K562 (cell line): ENCODE results near the gene PHLDA3. TPM values are rescaled to one million over a fixed set of nuclear protein-coding genes. Genes with fewer than 3 reads are reported as not detected.

ENCODE experiments used
- ATF1 ChIP-seq, 2 experiments: fragments of 450-650 bp in 1 of 2; IDR thresholded peaks; 2 replicates each; pipeline ENCODE4 v1.6.1; 2016; ENCODE audit warnings: missing compliant biosample characterization in 1 of 2, missing genetic modification characterization in 1 of 2
- BMI1 ChIP-seq: fragments of 150-350 bp; IDR thresholded peaks from 2 replicates; pipeline ENCODE4 v1.6.1; 2014; ENCODE audit warnings: low read length
- CBX3 ChIP-seq, 2 experiments: IDR thresholded peaks; 1 replicate in 1 of 2; 2 replicates in 1 of 2; pipeline ENCODE4 v1.6.1; 2012; ENCODE audit warnings: inconsistent platforms in 2 of 2, low read length in 2 of 2, borderline replicate concordance in 1 of 2, control low read depth in 1 of 2
- CREB1 ChIP-seq, 2 experiments: sonication (generic) in 1 of 2; formaldehyde crosslinking in 1 of 2; IDR thresholded peaks; 2 replicates each; pipeline versions ENCODE4 v1.6.1 to v1.8.0; 2012 to 2022; ENCODE audit warnings: inconsistent platforms in 1 of 2, mild to moderate bottlenecking in 1 of 2, missing genetic modification reagents in 1 of 2, moderate library complexity in 1 of 2
- CREM ChIP-seq: IDR thresholded peaks from 2 replicates; pipeline ENCODE4 v1.6.1; 2014; ENCODE audit warnings: antibody characterized with exemption, low read depth
- E2F5 ChIP-seq: sonication (generic); formaldehyde crosslinking; IDR thresholded peaks from 2 replicates; pipeline ENCODE4 v1.8.0; 2022; ENCODE audit warnings: mild to moderate bottlenecking, missing genetic modification reagents
- ETS2 ChIP-seq: IDR thresholded peaks from 2 replicates; pipeline ENCODE4 v1.6.1; 2016; ENCODE audit warnings: borderline replicate concordance, missing genetic modification characterization, mild to moderate bottlenecking, moderate library complexity, missing compliant biosample characterization; ENCODE audit not compliant: poor library complexity, severe bottlenecking
- FOXJ3 ChIP-seq: sonication (generic); formaldehyde crosslinking; IDR thresholded peaks from 2 replicates; pipeline ENCODE4 v1.4.0; 2020; ENCODE audit warnings: mild to moderate bottlenecking, missing genetic modification reagents
- FOXK1 ChIP-seq: sonication (generic); formaldehyde crosslinking; IDR thresholded peaks from 2 replicates; pipeline ENCODE4 v1.8.0; 2022; ENCODE audit warnings: missing genetic modification reagents, mild to moderate bottlenecking, borderline replicate concordance
- GTF2E2 ChIP-seq: fragments of 200-800 bp; sonication (Bioruptor generic); IDR thresholded peaks from 2 replicates; pipeline ENCODE4 v1.6.1; 2016; ENCODE audit warnings: missing genetic modification characterization, missing compliant biosample characterization
- RAD21 ChIP-seq, 2 experiments: fragments of 250-450 bp in 1 of 2; fragments of 450-650 bp in 1 of 2; sonication (Bioruptor Pico) in 1 of 2; formaldehyde crosslinking in 1 of 2; IDR thresholded peaks in 1 of 2; conservative IDR thresholded peaks in 1 of 2; 2 replicates each; pipeline versions ENCODE4 v1.4.0 to v1.8.0; 2020 to 2022; ENCODE audit warnings: mild to moderate bottlenecking in 2 of 2, moderate library complexity in 1 of 2
- SMARCC2 ChIP-seq: fragments of 450-650 bp; IDR thresholded peaks from 2 replicates; pipeline ENCODE4 v1.6.1; 2017; ENCODE audit warnings: antibody characterized with exemption, moderate library complexity, mild to moderate bottlenecking, low read depth
- STAT5A ChIP-seq: IDR thresholded peaks from 2 replicates; pipeline ENCODE4 v1.6.1; 2012; ENCODE audit warnings: low read length, inconsistent platforms, borderline replicate concordance
- WHSC1 ChIP-seq: IDR thresholded peaks from one replicate; pipeline ENCODE4 v1.6.1; 2012; ENCODE audit warnings: low read length, control low read depth, inconsistent platforms
- ZEB2 ChIP-seq: fragments of 450-650 bp; IDR thresholded peaks from 2 replicates; pipeline ENCODE4 v1.6.1; 2016
- ZFX ChIP-seq: sonication (generic); formaldehyde crosslinking; IDR thresholded peaks from 2 replicates; pipeline ENCODE4 v1.8.0; 2022; ENCODE audit warnings: mild to moderate bottlenecking, missing genetic modification reagents, moderate library complexity
- ZKSCAN3 ChIP-seq: fragments of 250-450 bp; sonication (Bioruptor Pico); IDR thresholded peaks from 2 replicates; pipeline ENCODE4 v1.4.0; 2020
- ZNF212 ChIP-seq: fragments of 450-650 bp; formaldehyde crosslinking; IDR thresholded peaks from 2 replicates; pipeline ENCODE4 v1.4.0; 2020; ENCODE audit warnings: mild to moderate bottlenecking
- ZNF354B ChIP-seq: fragments of 250-450 bp; sonication (Bioruptor Pico); IDR thresholded peaks from 2 replicates; pipeline ENCODE4 v1.4.0; 2020
- ZNF407 ChIP-seq: fragments of 450-650 bp; IDR thresholded peaks from 2 replicates; pipeline ENCODE4 v1.6.1; 2016; ENCODE audit warnings: low read depth
- ZNF583 ChIP-seq: fragments of 250-450 bp; sonication (Bioruptor Pico); IDR thresholded peaks from 2 replicates; pipeline ENCODE4 v1.4.0; 2020
- polyA plus RNA-seq, 8 experiments: library from polyadenylated mRNA; depleted of rRNA in 4 of 8; stranded (reverse) in 5 of 8; unstranded in 3 of 8; fragments of >200 nt; fragmentation: Nextera tagmentation in 2 of 8; fragmentation: Illumina TruSeq in 1 of 8; extraction: Ambion mirVana in 2 of 8; extraction: Trizol in 1 of 8; gene quantifications; 2 replicates each; pipeline versions ENCODE4 v1.2.1 to v1.2.3, GENCODE V29; 2011 to 2014; ENCODE audit warnings: inconsistent platforms in 1 of 8, missing spikeins in 1 of 8
- total RNA-seq, 7 experiments: library from RNA; depleted of rRNA in 6 of 7; stranded (reverse); fragments of >200 nt in 6 of 7; fragmentation: Illumina TruSeq in 2 of 7; extraction: Trizol in 2 of 7; gene quantifications; 2 replicates each; pipeline versions ENCODE4 v1.2.1 to v1.2.3, GENCODE V29; 2011 to 2021; ENCODE audit warnings: low replicate concordance in 1 of 7

Gene PHLDA3
- total and polyA plus RNA-seq, 9 of the 15 experiments (the other 6 are each of a cell fraction or from before 2014, with no cell fraction given): 0.11 to 0.27 TPM; not detected in 7

DNA sequence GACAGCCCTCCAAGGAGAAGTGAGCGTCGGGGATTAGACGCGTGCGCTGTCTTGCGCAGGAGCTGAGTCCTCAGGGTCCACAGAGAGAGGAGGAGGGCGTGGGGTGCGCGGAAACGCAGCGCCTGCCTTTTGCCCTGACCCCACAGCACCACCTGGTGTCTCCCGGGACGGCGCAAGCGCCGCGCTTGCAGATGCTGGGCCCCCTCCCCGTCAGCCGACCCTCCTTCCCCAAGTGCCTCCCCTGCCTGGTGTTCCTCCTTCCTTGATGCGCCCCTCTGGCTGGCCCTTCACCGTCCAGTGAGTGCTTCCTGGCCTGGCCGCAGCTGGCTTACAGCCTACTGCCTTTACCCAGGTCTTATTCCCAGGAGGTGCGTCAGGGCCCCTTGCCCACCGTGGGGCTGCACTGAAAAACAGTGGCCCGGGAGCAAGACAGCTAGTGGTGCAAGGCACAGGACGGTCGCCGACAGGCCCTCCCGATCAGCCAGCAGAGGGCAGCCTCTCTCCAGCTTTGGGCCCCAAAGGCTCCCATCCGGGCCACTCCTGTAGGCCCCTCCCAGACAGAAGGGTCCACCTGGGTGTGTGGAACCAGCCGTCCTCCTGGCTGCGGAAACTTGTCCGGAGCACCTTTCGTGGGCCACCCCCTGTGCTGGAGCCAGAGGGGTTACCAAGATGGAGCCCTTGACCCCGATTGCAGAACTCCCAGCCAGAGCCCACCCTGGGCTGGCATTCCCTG is 12.9 kb upstream of the PHLDA3 start (continued):
- TF ChIP-seq ZFX (CRISPR knock-in tag) (no peak), WHSC1 (no peak), ZNF583 (CRISPR knock-in tag) (no peak), FOXK1 (CRISPR knock-in tag) (no peak), CREB1 (IDR thresholded peaks at IDR 0.05) (no peak), CREB1 (CRISPR knock-in tag; IDR thresholded peaks at IDR 0.05) (peak; percentile 44; the same call in 1 of the 2 replicates), STAT5A (no peak), ZNF212 (no peak), RAD21 (CRISPR knock-in tag; conservative IDR thresholded peaks at IDR 0.05 in 1 of 2, IDR thresholded peaks at IDR 0.05 in 1 of 2) (peak; percentile 96 to 97), GTF2E2 (tag) (no peak), ZEB2 (peak; percentile 49), BMI1 (no peak), CREM (no peak; the same call in none of the 2 replicates), ZKSCAN3 (no peak), E2F5 (CRISPR knock-in tag) (no peak), ZNF354B (CRISPR knock-in tag) (no peak), ZNF407 (no peak), ATF1 (CRISPR knock-in tag; IDR thresholded peaks at IDR 0.05) (no peak), ATF1 (tag; IDR thresholded peaks at IDR 0.05) (0 out of 2 replicates have a peak, but pooled peaks have one; percentile 40), ETS2 (tag) (no peak), FOXJ3 (CRISPR knock-in tag) (no peak), CBX3 (IDR thresholded peaks at IDR 0.05; ENCODE audit: borderline replicate concordance in 1 of 2, low read length in 2 of 2) (0 out of 3 replicates have a peak, but pooled peaks of 1 of the 2 experiments have one; percentile 75), SMARCC2 (no peak)
